GM23248 (cell line): ENCODE results near the gene WASL. TPM values are rescaled to one million over a fixed set of nuclear protein-coding genes. Genes with fewer than 3 reads are reported as not detected.

ENCODE experiments used
- DNase-seq: peaks from one replicate; pipeline ENCODE4 v3.0.0-alpha.2; 2015
- H2AFZ ChIP-seq: fragments of 200-600 bp; sonication (generic); 2 replicates; pipeline ENCODE4 v1.6.1; 2016; ENCODE audit warnings: antibody characterized with exemption
- H3F3A ChIP-seq: fragments of 200-600 bp; sonication (generic); 2 replicates; pipeline ENCODE4 v1.6.1; 2016; ENCODE audit warnings: mild to moderate bottlenecking, antibody characterized with exemption, mixed run types; ENCODE audit not compliant: insufficient read depth
- H3K27ac ChIP-seq: fragments of 200-600 bp; sonication (generic); 2 replicates; pipeline ENCODE4 v1.5.1; 2016; ENCODE audit warnings: mild to moderate bottlenecking
- H3K27me3 ChIP-seq: fragments of 200-600 bp; sonication (generic); replicated peaks from 2 replicates; pipeline ENCODE4 v1.6.1; 2016; ENCODE audit warnings: mild to moderate bottlenecking; ENCODE audit not compliant: insufficient read depth
- H3K36me3 ChIP-seq: fragments of 200-600 bp; sonication (generic); 2 replicates; pipeline ENCODE4 v1.6.1; 2016; ENCODE audit warnings: low read depth, mild to moderate bottlenecking
- H3K4me1 ChIP-seq: fragments of 200-600 bp; sonication (generic); 2 replicates; pipeline ENCODE4 v1.6.1; 2016; ENCODE audit warnings: mild to moderate bottlenecking; ENCODE audit not compliant: insufficient read depth
- H3K4me2 ChIP-seq: fragments of 200-600 bp; sonication (generic); one replicate; pipeline ENCODE4 v1.6.1; 2016; ENCODE audit warnings: mild to moderate bottlenecking; ENCODE audit not compliant: unreplicated experiment
- H3K4me3 ChIP-seq: fragments of 200-600 bp; sonication (generic); 2 replicates; pipeline ENCODE4 v1.5.1; 2016; ENCODE audit warnings: mild to moderate bottlenecking
- H3K79me2 ChIP-seq: fragments of 200-600 bp; sonication (generic); 2 replicates; pipeline ENCODE4 v1.6.1; 2016; ENCODE audit warnings: mild to moderate bottlenecking; ENCODE audit not compliant: insufficient read depth
- H3K9ac ChIP-seq: fragments of 200-600 bp; sonication (generic); 2 replicates; pipeline ENCODE4 v1.6.1; 2016; ENCODE audit warnings: mild to moderate bottlenecking
- H3K9me2 ChIP-seq: fragments of 200-600 bp; sonication (generic); 2 replicates; pipeline ENCODE4 v1.6.1; 2016; ENCODE audit warnings: mixed run types, mild to moderate bottlenecking, moderate library complexity; ENCODE audit not compliant: insufficient read depth
- H3K9me3 ChIP-seq: fragments of 200-600 bp; sonication (generic); one replicate; pipeline ENCODE4 v1.6.1; 2017; ENCODE audit warnings: low read depth
- H4K20me1 ChIP-seq: fragments of 200-600 bp; sonication (generic); 2 replicates; pipeline ENCODE4 v1.6.0; 2016; ENCODE audit not compliant: insufficient read depth
- EZH2 ChIP-seq: fragments of 200-600 bp; sonication (generic); IDR thresholded peaks from 2 replicates; pipeline ENCODE4 v1.6.1; 2018; ENCODE audit warnings: antibody characterized with exemption, mild to moderate bottlenecking; ENCODE audit not compliant: insufficient read depth, poor library complexity, severe bottlenecking
- EZH2phosphoT487 ChIP-seq: fragments of 200-600 bp; sonication (generic); IDR thresholded peaks from 2 replicates; pipeline ENCODE4 v1.6.1; 2018; ENCODE audit warnings: antibody characterized with exemption, moderate library complexity, mild to moderate bottlenecking, low read depth; ENCODE audit not compliant: insufficient read depth
- WGBS, 2 experiments: methylation state at CpG; one replicate each; pipeline ENCODE4 v1.1.6; 2015 to 2017; ENCODE audit warnings: low lambda C conversion rate in 2 of 2, low coverage in 1 of 2; ENCODE audit errors: missing lambda C conversion rate in 2 of 2; 5-methylcytosine and 5-hydroxymethylcytosine counted together
- in situ Hi-C: fragments of 300-500 bp; cut with MboI; formaldehyde crosslinking; loops from 2 replicates; pipeline ENCODE4 v1.15.0; 2020
- polyA plus RNA-seq: library from polyadenylated mRNA; unstranded; fragments of >200 nt; fragmentation: Nextera tagmentation; extraction: Ambion mirVana; gene quantifications from 2 replicates; pipeline ENCODE4 v1.2.1, GENCODE V29; 2016
- total RNA-seq: library from RNA; depleted of rRNA; stranded (reverse); fragments of >200 nt; shearing (Covaris generic); gene quantifications from 2 replicates; pipeline ENCODE4 v1.2.3, GENCODE V29; 2014

The WASL gene
- total and polyA plus RNA-seq, 2 experiments from 2014 or later: 11.6 to 20.7 TPM

DNA sequence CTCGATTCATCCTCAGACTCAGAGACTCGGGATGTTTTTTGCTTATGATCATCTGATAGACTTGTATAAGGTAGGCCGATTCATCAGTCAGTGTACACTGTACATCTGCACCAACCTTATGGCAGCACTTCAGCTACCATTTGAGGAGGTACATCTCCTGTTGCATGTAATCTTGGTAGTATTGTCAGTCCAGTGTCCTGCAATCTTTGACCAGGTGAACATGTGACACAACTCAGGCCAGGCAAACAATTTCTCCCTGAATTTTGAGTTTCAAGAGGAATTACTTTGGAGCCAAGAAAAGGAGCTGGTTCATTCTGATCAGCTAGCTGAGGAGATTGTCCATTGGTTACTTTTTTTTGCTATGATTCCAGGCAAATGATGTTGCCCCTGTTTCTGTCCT is 19.7 kb upstream of the WASL start:
- WGBS, 2 experiments: 60 to 72% methylated on average over 3 of the region's 3 CpGs

DNA sequence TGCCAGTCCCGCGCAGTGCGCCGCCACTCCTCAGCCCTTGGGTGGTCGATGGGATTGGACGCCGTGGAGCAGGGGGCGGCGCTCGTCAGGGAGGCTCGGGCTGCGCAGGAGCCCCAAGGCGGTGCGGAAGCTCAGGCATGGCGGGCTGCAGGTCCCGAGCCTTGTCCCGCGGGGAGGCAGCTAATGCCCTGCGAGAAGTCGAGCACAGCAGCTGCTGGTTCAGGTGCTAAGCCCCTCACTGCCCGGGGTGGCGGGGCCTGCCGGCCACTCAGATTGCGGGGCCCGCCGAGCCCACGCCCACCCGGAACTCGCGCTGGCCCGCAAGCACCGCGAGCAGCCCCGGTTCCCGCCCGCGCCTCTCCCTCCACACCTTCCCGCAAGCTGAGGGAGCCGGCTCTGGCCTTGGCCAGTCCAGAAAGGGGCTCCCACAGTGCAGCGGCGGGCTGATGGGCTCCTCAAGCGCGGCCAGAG is 14.4 kb upstream of the WASL start:
- Histone ChIP-seq H3K27me3 (no peaks in the 10 kb centered on the region), H3K9ac (no peak overlapping the region), H3K9me3 (no peaks in the 10 kb centered on the region), H3K4me2 (no peak overlapping the region), H3K4me1 (no peaks in the 10 kb centered on the region), H3K79me2 (no peaks in the 10 kb centered on the region), H3F3A (no peaks in the 10 kb centered on the region), H3K36me3 (no peaks in the 10 kb centered on the region), H4K20me1 (no peaks in the 10 kb centered on the region), H3K4me3 (no peak overlapping the region), H3K27ac (no peak overlapping the region), H2AFZ (no peak overlapping the region), H3K9me2 (no peaks in the 10 kb centered on the region)
- DNase-seq: no peak
- in situ Hi-C loops: no loop called here
- TF ChIP-seq EZH2 (no peak), EZH2phosphoT487 (no peak)
- 82 to 85% methylated on average over 25 to 37 of the region's 43 CpGs for WGBS, 2 experiments

More for the DNA sequence above, 19.7 kb upstream of the WASL start:
- Histone ChIP-seq H3K4me2 (no peak overlapping the region), H3K4me3 (no peak overlapping the region), H3K36me3 (no peaks in the 10 kb centered on the region), H3K4me1 (no peaks in the 10 kb centered on the region), H3K9ac (no peak overlapping the region), H3F3A (0 out of 2 replicates have a peak, but pooled peaks cover 6% of the 10 kb centered on the region), H3K9me3 (no peaks in the 10 kb centered on the region), H3K9me2 (no peaks in the 10 kb centered on the region), H2AFZ (no peak overlapping the region), H4K20me1 (no peaks in the 10 kb centered on the region), H3K27me3 (no peaks in the 10 kb centered on the region), H3K79me2 (no peaks in the 10 kb centered on the region), H3K27ac (no peak overlapping the region)
- no peak for DNase-seq
- no peak for TF ChIP-seq EZH2phosphoT487
- TF ChIP-seq EZH2: no peak
- in situ Hi-C loops: no loop called here

DNA sequence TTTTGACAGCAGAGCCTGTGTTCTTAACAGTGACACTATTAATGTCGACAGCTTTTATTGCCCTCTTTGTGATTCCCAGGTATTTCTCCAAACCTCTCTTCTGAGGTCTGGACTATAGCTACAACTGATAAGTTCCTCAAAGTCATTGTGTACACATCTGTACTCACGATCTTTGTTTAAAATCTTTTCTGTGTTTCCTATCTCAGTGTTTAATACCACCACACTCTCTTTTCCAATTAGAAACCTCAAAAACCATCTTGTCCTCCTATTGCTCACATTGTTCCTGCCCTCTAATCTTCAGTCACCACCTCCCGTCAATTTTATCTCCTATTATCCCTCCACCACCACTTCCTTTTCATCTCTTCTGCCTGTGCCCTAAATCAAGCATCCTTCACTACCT is 12.9 kb upstream of the WASL start:
- H3K9me3 ChIP-seq: no peaks in the 10 kb centered on the region
- no peaks in the 10 kb centered on the region for H3K36me3 ChIP-seq
- TF ChIP-seq EZH2 (no peak), EZH2phosphoT487 (no peak)
- no peaks in the 10 kb centered on the region for H3F3A ChIP-seq
- WGBS, 2 experiments: 64 to 65% methylated on average over 3 of the region's 3 CpGs
- H3K27ac ChIP-seq: no peak overlapping the region
- no peak overlapping the region for H2AFZ ChIP-seq
- H3K9ac ChIP-seq: no peak overlapping the region
- no peaks in the 10 kb centered on the region for H4K20me1 ChIP-seq
- no peak overlapping the region for H3K4me2 ChIP-seq
- in situ Hi-C loops: no loop called here
- H3K4me1 ChIP-seq: no peaks in the 10 kb centered on the region
- no peak for DNase-seq
- H3K79me2 ChIP-seq: no peaks in the 10 kb centered on the region
- H3K9me2 ChIP-seq: no peaks in the 10 kb centered on the region
- H3K4me3 ChIP-seq: no peak overlapping the region
- no peaks in the 10 kb centered on the region for H3K27me3 ChIP-seq

DNA sequence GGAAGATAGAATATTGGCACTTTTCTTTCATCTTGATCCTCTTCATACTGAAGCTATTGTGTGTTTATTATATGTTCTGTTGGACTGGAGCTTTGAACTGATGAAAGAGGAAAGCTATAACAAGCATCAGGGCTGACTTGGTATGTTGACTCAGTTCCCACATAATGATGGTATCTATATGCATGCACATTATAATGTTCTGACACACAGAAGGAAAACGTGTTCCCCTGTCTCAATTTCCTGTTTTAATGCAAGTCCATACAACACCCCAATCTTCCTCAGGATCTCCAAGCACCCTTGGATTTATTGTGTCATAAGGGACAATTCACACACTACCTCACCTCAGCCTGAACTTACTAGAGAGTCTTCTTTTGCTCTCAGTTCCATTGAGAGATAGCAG is 8.3 kb upstream of the WASL start:
- Histone ChIP-seq H3K36me3 (no peaks in the 10 kb centered on the region), H3K9ac (no peak overlapping the region), H3K4me3 (no peak overlapping the region), H3F3A (no peaks in the 10 kb centered on the region), H2AFZ (peak overlapping the region; percentile 29; the same call in 1 of the 2 replicates), H3K79me2 (no peaks in the 10 kb centered on the region), H3K27ac (no peak overlapping the region), H3K4me1 (no peaks in the 10 kb centered on the region), H4K20me1 (no peaks in the 10 kb centered on the region), H3K9me3 (no peaks in the 10 kb centered on the region), H3K4me2 (no peak overlapping the region), H3K27me3 (no peaks in the 10 kb centered on the region), H3K9me2 (no peaks in the 10 kb centered on the region)
- peak; percentile 26 for DNase-seq
- in situ Hi-C loops: no loop called here
- TF ChIP-seq EZH2phosphoT487 (no peak), EZH2 (no peak)
- 0 to 5% methylated on average over 1 of the region's 1 CpG for WGBS, 2 experiments

DNA sequence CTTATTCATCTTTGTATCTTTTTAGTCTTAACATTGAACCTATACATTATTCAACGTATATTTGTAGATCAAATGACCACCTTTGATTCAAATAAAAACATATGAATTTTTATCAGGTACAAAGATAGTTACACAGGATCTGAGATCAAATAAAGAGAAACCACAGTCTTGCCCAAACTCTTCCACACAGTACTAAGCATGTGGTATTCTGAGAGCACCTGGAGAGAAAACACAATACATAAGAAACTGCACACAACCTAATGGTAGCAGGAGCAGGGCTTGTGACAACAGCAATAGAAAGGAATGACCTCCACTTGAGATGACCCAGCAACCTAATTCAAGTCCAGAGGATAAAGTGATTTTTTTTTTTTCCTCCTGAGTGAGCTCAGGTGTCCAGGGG is 6.5 kb upstream of the WASL start:
- Histone ChIP-seq H2AFZ (no peak overlapping the region), H3K4me2 (no peak overlapping the region), H3K4me3 (no peak overlapping the region), H3K27me3 (no peaks in the 10 kb centered on the region), H4K20me1 (no peaks in the 10 kb centered on the region), H3K79me2 (0 out of 2 replicates have a peak, but pooled peaks cover 2% of the 10 kb centered on the region), H3K9me2 (no peaks in the 10 kb centered on the region), H3F3A (0 out of 2 replicates have a peak, but pooled peaks cover 1% of the 10 kb centered on the region), H3K27ac (no peak overlapping the region), H3K9me3 (no peaks in the 10 kb centered on the region), H3K4me1 (no peaks in the 10 kb centered on the region), H3K36me3 (no peaks in the 10 kb centered on the region), H3K9ac (no peak overlapping the region)
- TF ChIP-seq EZH2: no peak
- WGBS, 2 experiments: 75 to 78% methylated on average over 1 of the region's 1 CpG
- in situ Hi-C loops: no loop called here
- no peak for DNase-seq
